GM18951 (cell line): ENCODE results near the gene MRM1.

Source experiments
- POLR2A ChIP-seq: IDR thresholded peaks from 4 replicates; pipeline ENCODE4 v1.6.1; 2011; ENCODE audit warnings: mild to moderate bottlenecking; ENCODE audit not compliant: insufficient read length, insufficient read depth; ENCODE audit errors: extremely low read depth
- in situ Hi-C: fragments of 300-500 bp; cut with MboI; formaldehyde crosslinking; loops from one replicate; pipeline ENCODE4 v1.12.0; 2022; ENCODE audit warnings: low sequenced_read_pairs, mixed read lengths, inconsistent platforms; ENCODE audit not compliant: unreplicated experiment

MRM1 gene

DNA sequence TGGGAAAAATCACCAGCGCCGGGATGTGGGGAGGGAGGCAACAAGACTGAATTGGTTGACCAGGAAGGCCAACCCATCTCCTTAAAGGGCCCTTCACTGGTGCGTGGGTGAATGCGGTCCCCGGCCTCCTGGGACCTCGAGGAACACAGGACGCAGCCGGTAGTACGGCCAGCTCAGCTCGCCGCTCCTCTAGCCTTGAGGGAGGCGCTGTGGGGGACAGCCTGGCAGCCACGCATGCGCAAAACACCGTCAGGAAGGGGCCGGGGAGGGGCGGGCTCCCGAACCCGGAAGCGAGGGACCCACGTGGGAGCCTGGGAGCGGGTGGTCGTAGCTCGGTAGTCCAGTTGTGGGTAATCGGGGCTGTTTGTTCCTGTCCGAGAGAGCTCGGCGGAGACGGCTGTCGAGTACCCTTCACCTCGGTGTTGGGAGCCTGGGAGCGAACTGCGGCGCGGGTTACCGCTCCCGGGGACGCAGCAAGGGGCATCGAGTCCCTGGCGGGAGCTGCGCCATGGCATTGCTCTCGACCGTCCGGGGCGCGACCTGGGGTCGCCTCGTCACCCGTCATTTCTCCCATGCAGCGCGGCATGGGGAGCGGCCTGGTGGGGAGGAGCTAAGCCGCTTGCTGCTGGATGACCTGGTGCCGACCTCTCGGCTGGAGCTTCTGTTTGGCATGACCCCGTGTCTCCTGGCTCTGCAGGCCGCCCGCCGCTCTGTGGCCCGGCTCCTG is at the start of gene MRM1:
Gene MRM1, plus strand, starts transcription at position 281 of the 727 bp plus-strand sequence. Its CDS starts 228 bp downstream, at position 509.
- peak; percentile 94 for TF ChIP-seq POLR2A
- in situ Hi-C loops, result loop anchor here (25.0 kb wide), 1 partner anchor 761 kb away; no protein-coding TSS in a partner anchor

GRCh38 chr17:36553459-36553858 is 47.9 kb upstream of the MRM1 start:
- in situ Hi-C loops, result no loop called here
- TF ChIP-seq POLR2A, result no peak

- no peak for TF ChIP-seq POLR2A
- in situ Hi-C loops, result no loop called here
These were observed 35.3 kb upstream of the MRM1 start for GRCh38 chr17:36566081-36566480.

GRCh38 chr17:36575028-36575427 is 26.4 kb upstream of the MRM1 start:
- in situ Hi-C loops, result no loop called here
- no peak for TF ChIP-seq POLR2A

- TF ChIP-seq POLR2A, result no peak
- in situ Hi-C loops, result no loop called here
These were observed 24.6 kb upstream of the MRM1 start for GRCh38 chr17:36576793-36577192.

- no peak for TF ChIP-seq POLR2A
- in situ Hi-C loops, result no loop called here
These were observed 22.7 kb upstream of the MRM1 start for GRCh38 chr17:36578671-36579070.

DNA sequence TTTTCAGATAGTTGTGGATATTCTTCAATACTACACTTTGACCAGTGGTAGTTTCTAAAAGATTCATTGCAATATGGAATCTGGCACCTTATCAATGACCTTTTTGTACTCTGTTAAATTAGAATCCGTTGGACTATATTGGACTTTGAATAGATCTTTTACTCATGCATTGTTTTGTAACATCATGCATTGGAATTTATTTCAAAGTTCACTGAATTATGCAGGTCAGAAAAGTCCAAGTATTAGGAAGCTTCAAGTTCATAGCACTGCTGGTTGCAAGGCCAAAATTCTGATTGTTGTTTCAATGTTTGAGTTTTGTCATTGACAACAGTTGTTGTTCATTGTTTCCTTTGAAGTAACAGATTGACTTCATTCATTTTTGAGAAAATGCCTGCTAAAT is 17.6 kb upstream of the MRM1 start:
- in situ Hi-C loops, result no loop called here

GRCh38 chr17:36586138-36586537 is 15.2 kb upstream of the MRM1 start:
- in situ Hi-C loops, result no loop called here
- TF ChIP-seq POLR2A, result no peak

More for the DNA sequence above, 17.6 kb upstream of the MRM1 start:
- no peak for TF ChIP-seq POLR2A

DNA sequence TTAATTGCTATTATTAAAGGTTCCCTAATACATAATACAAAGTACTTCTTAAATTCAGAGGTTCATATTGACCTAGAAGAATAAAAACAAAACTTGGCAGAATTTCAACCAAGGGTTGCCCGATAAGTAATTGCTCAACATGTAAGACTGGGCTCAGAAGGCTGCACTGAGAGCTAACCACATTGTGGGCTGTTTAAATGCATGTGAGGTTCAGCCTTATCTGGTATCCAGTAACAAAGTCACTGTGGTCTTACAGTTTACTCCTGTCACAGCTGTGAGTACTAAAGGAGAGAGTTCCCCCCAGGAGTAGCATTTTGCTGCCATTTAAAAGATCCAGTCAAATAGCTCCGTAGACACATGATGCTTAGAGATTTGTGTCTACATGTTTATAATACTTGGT is 11.3 kb upstream of the MRM1 start:
- in situ Hi-C loops, result no loop called here
- TF ChIP-seq POLR2A, result no peak

DNA sequence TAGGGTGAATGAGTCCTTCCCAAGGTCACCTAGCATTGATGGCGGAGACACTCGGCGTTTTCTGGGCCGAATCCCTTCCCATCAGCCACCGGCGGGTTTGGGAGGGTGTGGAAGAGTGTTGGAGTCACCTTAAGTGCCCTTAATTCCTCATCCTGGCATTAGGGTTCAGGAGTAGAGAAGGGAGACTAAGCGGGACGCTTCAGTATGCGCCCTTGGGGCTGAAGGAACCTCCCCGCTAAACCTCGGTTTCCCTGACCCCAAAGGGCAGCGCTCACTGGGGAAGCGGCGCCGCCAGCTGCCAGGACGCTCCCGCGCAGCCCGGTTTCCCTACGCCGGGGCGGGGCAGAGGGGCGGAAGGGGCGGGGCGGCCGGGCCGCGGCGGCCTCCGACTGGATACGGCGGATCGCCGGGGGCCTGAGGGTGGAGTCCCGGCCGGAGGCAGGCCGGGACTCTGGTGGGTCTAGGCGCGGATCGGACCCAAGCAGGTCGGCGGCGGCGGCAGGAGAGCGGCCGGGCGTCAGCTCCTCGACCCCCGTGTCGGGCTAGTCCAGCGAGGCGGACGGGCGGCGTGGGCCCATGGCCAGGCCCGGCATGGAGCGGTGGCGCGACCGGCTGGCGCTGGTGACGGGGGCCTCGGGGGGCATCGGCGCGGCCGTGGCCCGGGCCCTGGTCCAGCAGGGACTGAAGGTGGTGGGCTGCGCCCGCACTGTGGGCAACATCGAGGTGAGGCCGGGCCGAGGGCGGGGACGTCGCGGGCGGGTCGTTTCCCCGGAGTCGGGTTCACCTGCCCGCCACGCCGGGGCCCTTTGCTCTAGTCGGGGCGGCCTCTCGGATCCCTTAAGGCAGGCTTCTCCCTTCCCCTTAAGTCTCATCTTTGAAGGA is 9.7 kb upstream of the MRM1 start, which contains the start of gene DHRS11:
Gene DHRS11, plus strand, starts transcription at position 446 of the 882 bp plus-strand sequence. Its CDS starts 131 bp downstream, at position 577.
- TF ChIP-seq POLR2A, result peak; percentile 64
- in situ Hi-C loops, result no loop called here

- in situ Hi-C loops, result no loop called here
- no peak for TF ChIP-seq POLR2A
These were observed 9.1 kb upstream of the MRM1 start for GRCh38 chr17:36592316-36592715.

- in situ Hi-C loops, result no loop called here
- TF ChIP-seq POLR2A, result no peak
These were observed 8.6 kb upstream of the MRM1 start for GRCh38 chr17:36592716-36593321.

GRCh38 chr17:36593656-36594316 is 7.6 kb upstream of the MRM1 start:
- in situ Hi-C loops, result no loop called here
- TF ChIP-seq POLR2A, result no peak
